SH-SY5Y (cell line): ENCODE measurements around the gene RFPL1.

ENCODE experiments used
- GATA2 ChIP-seq: IDR thresholded peaks from 2 replicates; pipeline ENCODE4 v1.6.1; 2011; ENCODE audit warnings: mild to moderate bottlenecking, low read depth, low read length
- GATA3 ChIP-seq: IDR thresholded peaks from 2 replicates; pipeline ENCODE4 v1.6.1; 2011; ENCODE audit warnings: low read depth, mild to moderate bottlenecking, low read length, moderate library complexity

GRCh38 chr22:29443861-29444792 lies 5.7 kb downstream of the RFPL1 start:
- no peak for TF ChIP-seq GATA2
- no peak for TF ChIP-seq GATA3
